GM19238 (cell line): ENCODE measurements around the gene MEX3A.
A peak's percentile ranks its signal among the peaks of the same experiment; 100 is the strongest.
"Not testable (repeated sequence)": the region's sequence is repeated elsewhere in the genome, so short reads cannot be mapped to it uniquely, and the experiment has no call there.

ENCODE experiments used
- DNase-seq: peaks from one replicate; pipeline ENCODE4 v3.0.0; 2011; ENCODE audit warnings: low spot score; ENCODE audit not compliant: insufficient read length

MEX3A gene

DNA sequence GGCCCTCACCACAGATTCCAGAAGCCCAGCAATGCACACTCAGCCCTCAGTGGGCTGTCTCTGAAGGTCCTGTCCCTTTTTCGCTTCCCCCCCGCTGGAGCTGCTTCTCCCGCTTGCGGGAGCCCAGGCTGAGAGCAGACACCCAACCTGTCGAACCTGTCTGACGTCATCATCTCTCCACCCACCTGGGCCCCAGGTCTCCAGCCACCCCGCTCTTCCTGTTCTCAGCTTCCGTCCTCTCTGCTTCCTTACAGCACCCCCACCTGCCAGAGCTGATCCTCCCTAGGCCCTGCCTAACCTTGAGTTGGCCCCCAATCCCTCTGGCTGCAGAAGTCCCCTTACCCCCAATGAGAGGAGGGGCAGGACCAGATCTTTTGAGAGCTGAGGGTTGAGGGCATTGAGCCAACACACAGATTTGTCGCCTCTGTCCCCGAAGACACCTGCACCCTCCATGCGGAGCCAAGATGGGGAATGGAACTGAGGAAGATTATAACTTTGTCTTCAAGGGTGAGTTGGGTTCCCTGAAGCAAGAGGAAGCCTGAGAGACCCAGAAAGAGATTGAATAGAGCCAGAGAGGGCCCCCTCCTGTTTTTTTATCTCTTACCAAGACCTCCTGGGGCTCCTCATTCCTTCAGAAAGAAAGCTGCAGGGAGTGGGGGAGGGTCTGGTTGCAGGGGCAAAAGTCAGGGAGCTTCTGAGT is 21.2 kb downstream of the MEX3A start, which contains the start of gene RAB25:
Gene RAB25 (plus strand): TSS at position 224 of the 700 bp plus-strand sequence. CDS start 241 bp downstream, at position 465.
- DNase-seq = no peak

- DNase-seq = no peak
Observed at GRCh38 chr1:156056326-156056849, 25.9 kb downstream of the MEX3A start.

DNA sequence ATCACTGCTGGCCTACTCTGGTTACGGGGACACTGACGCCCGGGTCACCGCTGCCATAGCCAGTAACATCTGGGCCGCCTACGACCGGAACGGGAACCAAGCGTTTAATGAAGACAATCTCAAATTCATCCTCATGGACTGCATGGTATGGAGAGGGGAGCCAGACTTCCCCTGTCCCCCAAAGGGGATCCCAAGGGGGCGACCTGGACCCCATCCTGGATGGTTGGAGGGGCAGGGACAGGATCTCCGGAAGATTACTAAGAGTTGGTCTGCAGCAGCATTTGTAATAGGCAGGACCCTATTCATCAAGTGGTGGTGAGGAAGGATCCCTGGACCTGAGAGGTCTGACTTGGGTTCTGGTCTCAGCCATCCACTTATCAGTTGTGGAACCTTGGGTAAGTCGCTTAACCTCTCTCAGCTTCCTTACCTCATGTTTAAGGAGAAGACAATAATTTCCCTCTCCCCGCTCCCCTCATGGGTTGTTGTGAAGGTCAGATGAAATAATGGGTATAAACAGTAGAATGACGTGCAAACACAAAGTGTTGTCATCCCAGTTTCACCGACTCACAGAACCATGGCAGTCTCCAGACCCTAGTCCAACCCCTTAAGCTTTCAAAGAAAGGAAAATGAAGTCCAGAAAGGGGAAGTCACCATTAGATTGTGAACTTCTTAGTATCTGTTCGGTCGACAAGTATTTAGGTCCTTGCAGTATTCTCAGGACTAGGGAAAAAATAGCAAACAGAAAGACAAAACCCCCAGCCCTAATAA is 26.8 kb downstream of the MEX3A start:
- no peak for DNase-seq

GRCh38 chr1:156054500-156055280 is 27.6 kb downstream of the MEX3A start, which contains the start of gene LAMTOR2:
TSS of gene LAMTOR2 (plus strand) at chr1:156054782. CDS start at chr1:156054890, 108 bp downstream.
- peak; percentile 95 for DNase-seq

DNA sequence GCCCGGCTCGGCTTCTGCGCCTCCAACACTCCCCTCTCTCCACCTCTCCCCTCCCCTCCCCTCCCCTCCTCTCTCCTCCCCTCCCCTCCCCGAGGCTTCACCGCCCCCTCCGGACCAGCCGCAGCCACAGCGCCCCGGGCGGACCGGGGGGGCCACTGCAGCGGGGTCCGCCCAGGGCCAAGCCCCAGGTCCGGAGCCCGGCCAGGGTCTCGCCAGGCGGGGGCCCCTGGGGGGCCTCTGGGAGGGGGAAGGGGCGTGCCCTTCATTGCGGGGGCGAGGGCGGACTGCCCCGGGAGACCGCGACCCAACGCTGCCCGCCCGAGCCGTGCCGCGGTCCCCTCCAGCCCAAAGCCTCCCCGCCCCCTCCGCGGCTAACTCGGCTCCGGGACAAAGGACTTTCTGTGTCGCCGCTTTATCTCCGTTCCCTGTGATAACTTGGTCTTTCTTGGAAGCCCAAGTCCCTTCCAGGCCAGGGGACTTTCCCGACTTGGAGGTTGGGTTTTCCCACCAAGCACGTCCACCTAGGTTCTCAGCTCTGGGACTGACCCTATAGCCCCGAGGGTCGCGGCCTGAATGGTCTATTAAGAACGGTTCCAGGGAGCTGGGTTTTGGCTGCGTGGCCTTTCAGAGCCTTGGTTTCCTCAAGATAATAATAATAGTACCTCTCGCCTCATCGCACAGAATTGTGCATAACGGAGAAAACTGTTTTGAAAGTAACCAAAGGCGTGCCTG is 28.3 kb downstream of the MEX3A start, which contains the start of gene UBQLN4:
Gene UBQLN4 (minus strand): TSS at position 31 of the 732 bp plus-strand sequence. CDS start 97 bp downstream, outside the sequence.
- peak; percentile 91 for DNase-seq

DNA sequence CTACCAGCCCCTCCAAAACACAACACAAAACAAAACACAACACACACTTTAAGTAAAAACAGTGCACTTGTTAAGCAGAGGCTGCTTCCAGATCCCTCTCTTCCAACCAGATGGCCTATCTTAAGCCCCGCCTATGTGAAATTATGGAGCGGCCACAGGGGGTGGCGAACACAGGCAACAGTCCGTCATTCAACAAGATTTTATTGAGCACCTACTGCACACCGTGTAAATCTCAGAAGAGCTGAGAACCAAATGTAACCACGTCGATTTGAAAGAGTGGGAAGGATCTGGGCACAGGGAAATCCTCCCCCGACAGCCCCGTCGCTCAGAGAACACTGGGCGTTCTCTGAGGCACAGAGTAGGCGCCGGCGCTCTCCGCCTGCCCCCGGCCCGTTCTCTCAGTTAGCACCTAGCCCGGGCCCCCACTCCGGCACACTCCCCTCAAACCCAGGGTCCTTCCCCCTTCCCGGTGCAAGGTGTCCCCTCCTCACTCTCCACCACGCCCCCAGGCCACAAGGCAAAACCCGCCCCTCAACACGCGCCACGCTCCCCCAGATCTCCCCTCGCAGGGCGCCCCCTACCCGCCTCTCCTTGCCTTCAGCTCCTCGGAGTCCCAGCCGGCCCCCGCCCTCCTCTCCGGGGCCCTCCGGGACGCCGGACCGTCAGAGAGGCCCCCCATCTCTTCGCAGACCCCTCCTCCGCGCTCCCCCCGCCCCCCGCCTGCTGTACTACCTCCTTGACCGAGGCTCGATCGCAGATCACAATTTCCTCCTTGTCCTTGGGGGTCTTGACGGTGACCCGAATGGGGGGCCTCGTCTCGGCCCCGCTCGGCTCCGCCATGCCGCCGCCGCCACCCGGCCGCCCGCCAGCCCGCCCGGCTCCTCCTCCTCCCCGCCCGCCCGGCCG is 29.1 kb downstream of the MEX3A start:
- peak; percentile 82 for DNase-seq

DNA sequence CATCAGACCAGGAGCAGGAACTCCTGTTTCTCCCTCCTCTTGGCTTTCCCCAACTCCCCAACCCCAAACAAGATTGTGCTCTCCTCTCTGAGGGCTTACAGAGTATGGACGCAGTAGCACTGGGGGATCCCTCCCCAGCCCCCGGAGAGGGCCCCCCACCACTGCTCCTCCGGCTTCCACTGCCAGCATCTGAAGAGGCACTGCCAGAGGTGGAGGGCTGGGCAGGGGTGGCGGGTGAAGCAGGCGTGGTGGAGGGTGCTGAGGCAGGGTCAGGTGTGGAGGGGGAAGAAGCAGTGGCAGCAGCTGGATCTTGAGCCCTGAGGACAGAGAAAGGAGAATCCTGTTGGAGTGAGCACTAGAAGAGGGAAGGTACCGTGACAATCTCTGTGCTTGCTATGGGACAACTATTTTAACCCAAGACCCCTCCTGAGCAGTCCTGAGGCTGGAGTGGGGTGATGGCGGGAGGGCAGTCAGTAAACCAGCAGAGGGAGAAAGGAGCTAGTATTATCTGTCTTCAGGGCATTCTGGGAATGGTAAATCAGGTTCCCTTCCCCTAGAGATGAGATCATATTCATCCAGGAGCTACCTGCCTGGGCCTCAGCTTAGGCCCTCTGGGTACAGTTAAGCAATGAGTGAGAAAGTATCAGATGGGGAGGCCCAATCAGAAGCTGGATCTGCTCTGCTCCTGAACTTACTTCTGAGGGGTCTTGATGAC is 31.1 kb downstream of the MEX3A start:
- no peak for DNase-seq

DNA sequence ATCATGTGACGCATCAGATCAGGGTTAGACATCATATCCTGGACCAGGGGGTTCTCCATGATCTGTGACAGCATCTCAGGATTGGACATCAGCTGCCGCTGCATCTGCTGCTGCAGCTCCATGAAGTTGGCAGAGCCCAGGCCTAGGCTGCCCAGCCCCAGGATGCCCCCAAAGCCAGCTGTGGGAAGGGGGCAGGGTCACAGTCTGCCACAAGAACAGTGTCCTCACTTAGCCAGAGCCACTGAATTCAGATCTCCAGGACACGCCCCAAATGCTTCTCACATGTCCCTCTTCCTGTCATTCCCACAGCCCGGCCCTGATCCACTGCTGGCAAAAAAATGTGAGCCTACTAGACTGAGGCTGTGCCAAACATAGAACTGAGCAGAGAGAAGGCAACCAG is 31.9 kb downstream of the MEX3A start:
- no peak for DNase-seq

GRCh38 chr1:156048663-156049258 is 33.5 kb downstream of the MEX3A start:
- DNase-seq = no peak

DNA sequence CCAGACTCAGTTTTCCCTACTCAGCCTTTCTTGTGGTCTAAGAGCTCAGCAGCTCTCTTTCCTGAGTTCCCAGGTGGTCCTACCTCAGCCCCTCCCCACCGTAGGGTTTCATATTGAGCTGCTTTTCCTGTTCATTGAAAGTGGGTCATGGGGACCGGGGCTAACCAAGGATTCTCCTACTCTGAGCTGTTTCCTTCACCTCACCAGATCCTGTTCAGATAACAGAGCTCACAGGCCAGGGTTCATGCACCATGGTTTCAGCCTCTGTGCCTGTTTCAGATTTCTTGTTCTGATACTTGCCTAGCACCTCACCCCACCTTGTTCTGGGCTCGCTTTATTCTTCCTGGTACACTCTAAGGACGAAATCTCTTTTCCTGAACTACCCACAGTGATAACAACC is 37.2 kb downstream of the MEX3A start:
- DNase-seq = no peak

- no peak for DNase-seq
Observed at GRCh38 chr1:156042828-156043227, 39.4 kb downstream of the MEX3A start.

GRCh38 chr1:156034991-156035390 is 47.3 kb downstream of the MEX3A start:
- not testable (repeated sequence) for DNase-seq

GRCh38 chr1:156033011-156033410 is 49.3 kb downstream of the MEX3A start:
- DNase-seq = no peak

DNA sequence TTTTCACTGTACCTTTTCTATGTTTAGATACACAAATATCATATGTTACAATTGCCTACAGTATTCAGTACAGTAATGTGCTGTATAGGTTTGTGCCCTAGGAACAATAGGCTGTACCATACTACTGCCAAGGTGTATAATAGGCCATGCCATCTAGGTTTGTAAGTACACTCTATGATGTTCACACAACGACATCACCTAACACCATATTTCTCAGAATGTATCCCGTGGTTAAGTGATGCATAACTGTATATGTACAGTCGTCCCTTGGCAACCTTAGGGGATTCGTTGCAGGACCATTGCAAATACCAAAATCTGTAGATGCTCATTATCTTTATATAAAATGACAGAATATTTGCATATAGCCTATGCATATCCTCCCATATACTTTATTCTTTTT is 55.7 kb downstream of the MEX3A start:
- DNase-seq = no peak

DNA sequence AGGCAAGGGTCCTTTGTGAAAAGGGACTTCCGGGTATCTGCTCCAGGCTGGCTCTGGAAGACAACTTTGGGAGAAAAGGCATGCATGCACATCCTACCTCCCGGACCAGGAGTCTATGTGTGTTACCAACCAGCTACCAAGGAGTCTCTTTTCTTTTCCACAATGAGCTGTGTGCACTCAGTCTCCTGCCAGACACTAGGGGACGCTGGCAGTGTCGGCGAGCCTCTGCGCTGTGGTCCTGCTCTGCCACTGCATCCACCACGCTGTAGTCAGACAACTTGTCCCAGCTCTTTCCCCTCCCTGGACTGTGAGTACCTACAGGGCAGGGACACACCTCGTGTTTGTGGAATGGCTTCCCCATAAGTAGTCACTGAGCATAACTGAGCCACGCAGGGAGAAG is 56.4 kb downstream of the MEX3A start:
- peak; percentile 23 for DNase-seq

DNA sequence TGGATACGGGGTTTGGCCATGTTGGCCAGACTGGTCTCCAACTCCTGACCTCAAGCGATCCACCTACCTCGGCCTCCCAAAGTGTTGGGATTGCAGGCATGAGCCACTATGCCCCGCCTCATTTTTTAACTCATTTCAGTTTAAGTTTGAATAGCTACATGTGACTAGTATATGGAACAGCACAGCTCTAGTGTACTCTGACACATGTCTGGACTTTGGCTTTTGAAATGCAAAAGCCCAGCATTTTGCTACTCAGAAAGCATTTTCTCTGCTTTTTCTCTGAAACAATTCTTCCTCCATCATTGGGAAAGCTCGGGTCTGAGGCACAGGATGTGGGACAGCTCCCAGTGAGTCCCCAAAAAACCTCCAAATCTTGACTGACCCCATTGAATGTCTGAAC is 57.5 kb downstream of the MEX3A start:
- DNase-seq = no peak
